Fibroblast of peridontal ligament (primary cell): ENCODE data around the gene CYP46A1.

ENCODE experiments used
- DNase-seq: peaks from one replicate; pipeline ENCODE4 v3.0.0-alpha.2; 2010; ENCODE audit errors: extremely low read depth

CYP46A1 gene

GRCh38 chr14:99713972-99714371 lies 29.9 kb downstream of the CYP46A1 start:
- no peak for DNase-seq

- no peak for DNase-seq
These were observed 31.3 kb downstream of the CYP46A1 start for GRCh38 chr14:99715266-99716000.

- DNase-seq: no peak
These were observed 32.2 kb downstream of the CYP46A1 start for GRCh38 chr14:99716091-99716849.

- no peak for DNase-seq
These were observed 33.0 kb downstream of the CYP46A1 start for GRCh38 chr14:99716850-99717681.

- no peak for DNase-seq
These were observed 33.5 kb downstream of the CYP46A1 start for GRCh38 chr14:99717682-99718013.

- DNase-seq: peak; percentile 8
These were observed 34.1 kb downstream of the CYP46A1 start for GRCh38 chr14:99718031-99718810.

GRCh38 chr14:99718811-99719192 lies 34.7 kb downstream of the CYP46A1 start:
- no peak for DNase-seq

GRCh38 chr14:99720941-99721791 lies 37.1 kb downstream of the CYP46A1 start:
- DNase-seq: no peak

- DNase-seq: no peak
These were observed 37.9 kb downstream of the CYP46A1 start for GRCh38 chr14:99721792-99722516.

GRCh38 chr14:99722741-99723140 lies 38.6 kb downstream of the CYP46A1 start:
- no peak for DNase-seq

- DNase-seq: no peak
These were observed 40.2 kb downstream of the CYP46A1 start for GRCh38 chr14:99724196-99724891.

- no peak for DNase-seq
These were observed 41.1 kb downstream of the CYP46A1 start for GRCh38 chr14:99724939-99725773.

- no peak for DNase-seq
These were observed 41.9 kb downstream of the CYP46A1 start for GRCh38 chr14:99725774-99726537.

- no peak for DNase-seq
These were observed 42.5 kb downstream of the CYP46A1 start for GRCh38 chr14:99726538-99727095.

GRCh38 chr14:99727096-99727870 lies 43.2 kb downstream of the CYP46A1 start:
- no peak for DNase-seq

GRCh38 chr14:99728231-99728920 lies 44.3 kb downstream of the CYP46A1 start:
- no peak for DNase-seq
